GM19468 (cell line): ENCODE results near the gene GADD45G.

Source experiments
- ATAC-seq: cut with Tn5 transposase; IDR thresholded peaks from one replicate; pipeline ENCODE4 v1.9.1; 2021; ENCODE audit warnings: mild to moderate bottlenecking, moderate library complexity, moderate number of reproducible peaks; ENCODE audit not compliant: unreplicated experiment; ENCODE audit errors: extremely low read depth

Gene GADD45G

GRCh38 chr9:89646189-89646939 lies 41.6 kb downstream of the GADD45G start:
- no peak for ATAC-seq

- ATAC-seq: no peak
Observed at GRCh38 chr9:89647366-89648128, 42.7 kb downstream of the GADD45G start.

GRCh38 chr9:89648247-89649000 lies 43.6 kb downstream of the GADD45G start:
- no peak for ATAC-seq

DNA sequence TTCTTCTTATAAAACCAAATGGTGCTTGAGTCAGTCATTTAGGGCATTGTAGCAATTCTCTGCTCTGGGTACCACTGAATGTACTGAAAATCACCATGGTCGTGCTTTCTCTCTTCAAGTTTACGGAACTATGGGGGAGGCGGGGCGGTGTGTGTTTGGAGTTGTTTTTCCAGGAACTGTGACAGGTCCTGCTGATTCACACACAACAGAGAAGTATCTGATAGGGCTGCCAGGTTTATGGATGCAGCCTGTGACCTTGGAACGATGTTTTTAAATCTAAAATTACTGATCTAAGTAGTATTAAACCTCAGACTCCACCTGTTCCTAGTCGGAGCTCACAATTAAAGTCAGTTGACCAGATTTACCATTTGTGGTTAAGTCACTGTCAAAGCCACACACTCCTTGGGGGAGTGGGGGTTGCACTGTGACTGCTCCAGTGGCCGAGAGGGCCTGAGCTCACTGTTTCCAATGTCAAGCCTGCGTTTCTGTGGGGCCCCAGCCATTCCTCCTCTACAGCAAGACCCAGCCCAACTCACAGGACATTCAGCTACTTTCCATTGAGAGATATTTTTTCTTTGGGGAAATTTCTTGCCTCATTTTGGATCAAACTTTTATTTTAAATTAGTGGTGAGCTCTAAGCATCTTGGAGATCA lies 44.4 kb downstream of the GADD45G start:
- no peak for ATAC-seq

DNA sequence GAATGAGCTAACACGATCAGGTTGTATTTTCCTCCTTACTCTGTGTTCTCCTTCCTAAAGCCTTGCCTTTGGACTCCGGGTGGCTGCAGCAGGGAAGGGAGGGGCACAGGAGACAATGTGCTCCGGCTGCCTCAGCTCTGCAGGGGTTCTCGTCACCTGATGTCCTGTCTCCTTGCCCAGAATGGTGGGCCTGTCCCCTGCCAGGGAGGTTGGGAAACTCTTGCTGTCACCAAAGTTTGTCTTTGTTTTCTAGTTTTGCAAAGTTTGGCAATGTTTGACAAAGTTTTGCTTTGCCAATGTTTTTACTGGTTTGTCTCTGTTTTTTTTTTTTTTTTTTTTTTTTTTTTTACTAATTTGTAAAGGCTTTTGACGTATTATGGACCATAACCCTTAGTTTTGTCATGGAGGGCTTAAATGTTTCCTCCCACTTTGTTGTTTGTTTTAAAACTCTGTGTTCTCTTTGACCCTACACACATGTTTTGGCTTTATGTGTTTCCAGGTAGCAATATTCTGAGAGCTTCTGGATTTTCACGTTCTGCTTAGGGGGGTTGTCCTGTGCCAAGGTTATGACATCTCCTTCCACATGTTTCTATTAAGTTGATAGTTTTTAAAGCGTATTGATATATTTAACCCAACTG lies 49.3 kb downstream of the GADD45G start:
- ATAC-seq: no peak

DNA sequence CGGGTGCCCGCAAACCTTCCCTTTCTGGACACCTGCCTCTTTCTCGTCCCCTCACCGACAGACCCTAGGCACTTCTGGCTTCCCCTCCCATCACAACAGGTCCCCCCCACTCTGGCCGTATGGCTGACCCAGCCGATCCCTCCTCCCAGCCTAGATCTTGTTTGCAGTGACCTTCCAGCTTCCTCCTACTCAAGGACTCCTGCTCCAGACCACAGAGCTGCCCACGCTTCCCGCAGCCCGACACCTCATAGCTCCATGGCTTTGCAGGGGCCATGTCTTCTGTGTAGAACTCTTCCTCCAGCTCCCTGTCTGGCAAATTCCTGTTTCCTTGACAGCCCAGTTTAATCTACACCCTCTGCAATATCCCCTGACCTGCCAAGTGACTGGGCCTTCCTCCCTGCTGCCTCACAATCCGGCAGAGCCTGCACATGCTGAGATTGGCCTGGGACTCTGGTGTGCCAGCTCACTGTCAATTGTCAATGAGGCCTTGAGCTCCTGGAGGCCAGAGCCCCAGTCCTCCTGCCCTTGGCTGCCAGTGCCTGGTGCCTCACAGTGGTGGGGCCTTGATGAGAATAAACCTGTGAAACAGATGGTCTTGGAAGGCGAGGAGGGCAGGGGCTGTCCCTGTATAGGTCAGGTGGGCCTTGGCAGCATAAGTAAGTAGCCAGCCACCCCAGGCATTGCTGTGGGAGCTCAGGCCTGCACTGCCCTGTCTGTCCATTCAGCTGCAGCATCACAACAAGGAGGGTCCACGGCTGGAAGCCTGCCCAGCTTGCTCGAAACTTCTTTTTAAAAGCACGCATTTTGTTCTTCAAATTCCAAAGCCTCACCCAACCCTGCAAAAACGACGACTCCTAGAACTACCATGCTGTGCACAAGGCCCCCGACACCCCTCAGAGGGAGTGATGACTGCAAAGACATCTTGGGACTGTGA lies 50.5 kb downstream of the GADD45G start:
- ATAC-seq: no peak
